Measurements from ENCODE around the gene SEPSECS.
A peak's percentile ranks its signal among the peaks of the same experiment; 100 is the strongest.

Gene SEPSECS

DNA sequence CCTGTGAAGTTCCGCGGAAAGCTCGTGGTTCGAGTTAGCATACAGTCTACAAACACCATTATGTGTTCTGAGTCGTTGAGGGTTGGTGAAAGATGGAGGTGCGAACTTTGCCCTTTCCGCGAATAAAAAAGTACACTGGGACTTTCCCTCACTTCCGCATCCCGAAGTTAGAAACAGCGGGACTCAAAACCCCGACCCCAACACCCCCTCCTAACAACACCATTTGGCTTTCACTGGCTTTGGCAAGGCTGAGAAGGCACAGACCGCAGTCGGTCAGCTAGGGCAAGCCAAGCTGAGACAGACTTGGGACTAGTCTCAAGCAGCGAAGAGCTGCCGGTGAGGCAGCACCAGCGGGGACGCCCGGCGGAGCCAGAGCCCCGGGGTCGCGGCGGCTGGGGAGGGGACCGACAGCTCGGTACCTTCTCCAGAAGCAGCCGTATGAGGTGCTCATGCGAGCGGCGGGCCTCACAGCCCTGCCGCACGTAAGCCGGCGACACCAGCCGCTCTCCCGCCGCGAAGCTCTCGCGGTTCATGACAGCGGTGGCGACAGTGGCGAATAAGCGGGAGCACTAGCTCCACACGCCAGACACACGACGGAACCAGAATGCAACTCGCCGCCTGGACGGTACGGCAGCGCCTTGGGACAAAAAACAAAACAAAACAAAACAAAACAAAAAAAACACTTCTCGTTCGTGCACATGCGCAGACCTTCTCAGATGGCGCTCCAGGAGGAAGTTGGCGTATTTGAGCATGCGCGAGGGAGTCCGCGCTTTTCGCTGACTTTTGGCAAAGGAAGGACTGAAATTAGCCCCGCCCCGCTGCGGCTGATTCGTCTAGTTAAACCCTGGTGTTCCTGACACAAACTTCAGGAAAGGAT lies at the start of gene SEPSECS:
SEPSECS (minus strand) TSS at position 613 of the 877 bp plus-strand sequence; CDS start at position 533, 80 bp downstream.
- Histone ChIP-seq H3K4me1 (ENCODE audit: control insufficient read depth, insufficient read depth, low read length, unreplicated experiment) (peaks cover 15% of the 10 kb centered on the region), H2AFZ (ENCODE audit: low read length, unreplicated experiment) (peak within 1 kb of the TSS; percentile 82), H3K27ac (ENCODE audit: low read depth, low read length) (peak within 1 kb of the TSS; percentile 77), H3K27me3 (ENCODE audit: insufficient read depth, low read length) (no peaks in the 10 kb centered on the region), H3K79me2 (ENCODE audit: control insufficient read depth, insufficient read depth, low read length, unreplicated experiment) (peaks cover 18% of the 10 kb centered on the region), H3K4me3 (ENCODE audit: low read depth, low read length) (peak within 1 kb of the TSS; percentile 81), H3K36me3 (ENCODE audit: insufficient read depth, low read length) (peaks cover 7% of the 10 kb centered on the region; the same call in 1 of the 2 replicates)

GRCh38 chr4:25209702-25210101 lies 49.5 kb upstream of the SEPSECS start:
- no peak overlapping the region for H3K27ac ChIP-seq (ENCODE audit: low read depth, low read length)
- H3K36me3 ChIP-seq (ENCODE audit: insufficient read depth, low read length), result no peaks in the 10 kb centered on the region
- H3K79me2 ChIP-seq (ENCODE audit: control insufficient read depth, insufficient read depth, low read length, unreplicated experiment), result no peaks in the 10 kb centered on the region
- H2AFZ ChIP-seq (ENCODE audit: low read length, unreplicated experiment), result no peak overlapping the region
- peaks cover 19% of the 10 kb centered on the region for H3K27me3 ChIP-seq (ENCODE audit: insufficient read depth, low read length)
- no peaks in the 10 kb centered on the region for H3K4me1 ChIP-seq (ENCODE audit: control insufficient read depth, insufficient read depth, low read length, unreplicated experiment)
- H3K4me3 ChIP-seq (ENCODE audit: low read depth, low read length), result no peak overlapping the region

GRCh38 chr4:25207997-25208396 lies 47.7 kb upstream of the SEPSECS start:
- Histone ChIP-seq H3K36me3 (ENCODE audit: insufficient read depth, low read length) (no peaks in the 10 kb centered on the region), H3K4me3 (ENCODE audit: low read depth, low read length) (no peak overlapping the region), H2AFZ (ENCODE audit: low read length, unreplicated experiment) (no peak overlapping the region), H3K4me1 (ENCODE audit: control insufficient read depth, insufficient read depth, low read length, unreplicated experiment) (no peaks in the 10 kb centered on the region), H3K27me3 (ENCODE audit: insufficient read depth, low read length) (peaks cover 22% of the 10 kb centered on the region), H3K79me2 (ENCODE audit: control insufficient read depth, insufficient read depth, low read length, unreplicated experiment) (no peaks in the 10 kb centered on the region), H3K27ac (ENCODE audit: low read depth, low read length) (no peak overlapping the region)

GRCh38 chr4:25198713-25199112 lies 38.5 kb upstream of the SEPSECS start:
- Histone ChIP-seq H3K27me3 (ENCODE audit: insufficient read depth, low read length) (peaks cover 6% of the 10 kb centered on the region; the same call in 1 of the 2 replicates), H3K27ac (ENCODE audit: low read depth, low read length) (no peak overlapping the region), H2AFZ (ENCODE audit: low read length, unreplicated experiment) (no peak overlapping the region), H3K4me3 (ENCODE audit: low read depth, low read length) (no peak overlapping the region), H3K36me3 (ENCODE audit: insufficient read depth, low read length) (no peaks in the 10 kb centered on the region), H3K79me2 (ENCODE audit: control insufficient read depth, insufficient read depth, low read length, unreplicated experiment) (no peaks in the 10 kb centered on the region), H3K4me1 (ENCODE audit: control insufficient read depth, insufficient read depth, low read length, unreplicated experiment) (no peaks in the 10 kb centered on the region)

GRCh38 chr4:25190407-25190806 lies 30.2 kb upstream of the SEPSECS start:
- Histone ChIP-seq H2AFZ (ENCODE audit: low read length, unreplicated experiment) (no peak overlapping the region), H3K27me3 (ENCODE audit: insufficient read depth, low read length) (no peaks in the 10 kb centered on the region), H3K4me1 (ENCODE audit: control insufficient read depth, insufficient read depth, low read length, unreplicated experiment) (no peaks in the 10 kb centered on the region), H3K4me3 (ENCODE audit: low read depth, low read length) (no peak overlapping the region), H3K79me2 (ENCODE audit: control insufficient read depth, insufficient read depth, low read length, unreplicated experiment) (no peaks in the 10 kb centered on the region), H3K36me3 (ENCODE audit: insufficient read depth, low read length) (no peaks in the 10 kb centered on the region), H3K27ac (ENCODE audit: low read depth, low read length) (no peak overlapping the region)

GRCh38 chr4:25184056-25184455 lies 23.8 kb upstream of the SEPSECS start:
- Histone ChIP-seq H3K4me3 (ENCODE audit: low read depth, low read length) (no peak overlapping the region), H3K36me3 (ENCODE audit: insufficient read depth, low read length) (no peaks in the 10 kb centered on the region), H3K79me2 (ENCODE audit: control insufficient read depth, insufficient read depth, low read length, unreplicated experiment) (no peaks in the 10 kb centered on the region), H3K27me3 (ENCODE audit: insufficient read depth, low read length) (no peaks in the 10 kb centered on the region), H3K4me1 (ENCODE audit: control insufficient read depth, insufficient read depth, low read length, unreplicated experiment) (no peaks in the 10 kb centered on the region), H3K27ac (ENCODE audit: low read depth, low read length) (no peak overlapping the region), H2AFZ (ENCODE audit: low read length, unreplicated experiment) (no peak overlapping the region)

DNA sequence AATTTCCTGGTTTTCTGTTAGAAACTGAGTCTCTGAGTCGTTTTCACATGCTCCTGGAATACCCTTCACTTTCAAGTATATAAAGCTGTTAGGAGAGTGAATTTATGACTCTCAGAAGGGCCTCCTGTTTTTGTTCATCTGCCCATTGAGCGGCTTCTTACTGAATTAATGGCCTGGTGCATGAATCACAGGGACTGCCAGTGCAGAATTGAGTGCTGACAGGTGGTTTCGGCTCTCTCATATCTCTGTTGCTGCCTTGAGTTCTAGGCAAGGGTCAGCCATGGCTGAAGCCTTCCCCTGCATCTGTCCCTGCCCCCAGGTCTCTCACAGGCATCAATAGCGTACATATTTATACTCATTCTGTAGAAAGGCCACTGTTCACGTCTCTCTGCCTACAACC lies 22.7 kb upstream of the SEPSECS start:
- H2AFZ ChIP-seq (ENCODE audit: low read length, unreplicated experiment), result no peak overlapping the region
- no peaks in the 10 kb centered on the region for H3K27me3 ChIP-seq (ENCODE audit: insufficient read depth, low read length)
- no peaks in the 10 kb centered on the region for H3K36me3 ChIP-seq (ENCODE audit: insufficient read depth, low read length)
- H3K27ac ChIP-seq (ENCODE audit: low read depth, low read length), result no peak overlapping the region
- H3K79me2 ChIP-seq (ENCODE audit: control insufficient read depth, insufficient read depth, low read length, unreplicated experiment), result no peaks in the 10 kb centered on the region
- no peak overlapping the region for H3K4me3 ChIP-seq (ENCODE audit: low read depth, low read length)
- no peaks in the 10 kb centered on the region for H3K4me1 ChIP-seq (ENCODE audit: control insufficient read depth, insufficient read depth, low read length, unreplicated experiment)

DNA sequence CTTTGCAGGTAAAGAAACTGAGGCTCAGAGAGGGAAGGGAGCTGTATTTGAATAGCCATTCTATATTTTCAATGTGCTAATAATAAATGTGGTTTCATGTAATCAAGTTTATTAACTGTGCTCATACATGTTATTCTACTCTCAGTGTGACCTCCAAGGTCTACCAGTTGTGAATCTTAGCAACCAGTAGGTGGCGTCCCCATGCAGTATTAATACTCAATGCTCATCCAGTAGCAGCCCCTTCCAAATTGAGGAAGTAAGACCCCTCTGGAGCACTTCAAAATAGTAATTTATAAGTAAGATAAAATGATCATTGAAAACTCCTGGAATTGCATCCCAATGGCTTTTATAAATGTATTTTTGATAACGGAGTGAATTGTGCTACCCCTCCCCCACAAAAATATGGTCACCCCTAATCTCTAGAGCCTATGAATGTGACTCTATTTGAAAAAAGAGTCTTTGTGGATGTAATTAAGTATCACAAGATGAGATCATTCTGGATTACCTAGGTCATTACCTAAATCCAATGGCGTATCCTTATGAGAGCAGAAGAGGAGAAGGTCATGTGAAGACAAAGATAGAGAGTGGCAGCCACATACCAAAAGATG lies 20.4 kb upstream of the SEPSECS start:
- Histone ChIP-seq H3K79me2 (ENCODE audit: control insufficient read depth, insufficient read depth, low read length, unreplicated experiment) (no peaks in the 10 kb centered on the region), H2AFZ (ENCODE audit: low read length, unreplicated experiment) (no peak overlapping the region), H3K36me3 (ENCODE audit: insufficient read depth, low read length) (no peaks in the 10 kb centered on the region), H3K27ac (ENCODE audit: low read depth, low read length) (no peak overlapping the region), H3K4me1 (ENCODE audit: control insufficient read depth, insufficient read depth, low read length, unreplicated experiment) (no peaks in the 10 kb centered on the region), H3K4me3 (ENCODE audit: low read depth, low read length) (no peak overlapping the region), H3K27me3 (ENCODE audit: insufficient read depth, low read length) (no peaks in the 10 kb centered on the region)

GRCh38 chr4:25178838-25179261 lies 18.6 kb upstream of the SEPSECS start:
- H3K79me2 ChIP-seq (ENCODE audit: control insufficient read depth, insufficient read depth, low read length, unreplicated experiment), result no peaks in the 10 kb centered on the region

DNA sequence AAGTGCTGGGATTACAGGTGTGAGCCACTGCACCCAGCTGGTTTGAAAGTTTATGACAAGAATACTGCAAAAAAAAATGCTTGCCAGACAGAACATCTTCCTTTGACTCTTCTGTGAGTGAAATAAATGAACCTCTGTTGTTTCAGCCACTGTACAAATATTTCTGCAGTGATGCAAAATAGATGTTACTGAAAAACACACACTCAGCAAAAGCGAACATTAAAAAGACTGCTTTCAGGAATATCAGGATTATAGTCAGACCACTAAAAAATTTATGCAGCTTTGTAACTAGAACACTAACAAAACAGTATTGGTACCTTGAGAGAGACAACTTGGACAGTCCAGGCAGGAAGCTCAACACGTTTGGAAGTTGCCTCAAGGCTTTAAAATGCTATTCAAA lies 16.9 kb upstream of the SEPSECS start:
- Histone ChIP-seq H3K27ac (ENCODE audit: low read depth, low read length) (no peak overlapping the region), H2AFZ (ENCODE audit: low read length, unreplicated experiment) (no peak overlapping the region), H3K36me3 (ENCODE audit: insufficient read depth, low read length) (no peaks in the 10 kb centered on the region), H3K27me3 (ENCODE audit: insufficient read depth, low read length) (no peaks in the 10 kb centered on the region), H3K79me2 (ENCODE audit: control insufficient read depth, insufficient read depth, low read length, unreplicated experiment) (no peaks in the 10 kb centered on the region), H3K4me3 (ENCODE audit: low read depth, low read length) (no peak overlapping the region), H3K4me1 (ENCODE audit: control insufficient read depth, insufficient read depth, low read length, unreplicated experiment) (peaks cover 24% of the 10 kb centered on the region)

More at GRCh38 chr4:25178838-25179261, 18.6 kb upstream of the SEPSECS start:
- Histone ChIP-seq H3K36me3 (ENCODE audit: insufficient read depth, low read length) (no peaks in the 10 kb centered on the region), H3K27me3 (ENCODE audit: insufficient read depth, low read length) (no peaks in the 10 kb centered on the region), H2AFZ (ENCODE audit: low read length, unreplicated experiment) (no peak overlapping the region), H3K4me1 (ENCODE audit: control insufficient read depth, insufficient read depth, low read length, unreplicated experiment) (peaks cover 10% of the 10 kb centered on the region), H3K4me3 (ENCODE audit: low read depth, low read length) (no peak overlapping the region), H3K27ac (ENCODE audit: low read depth, low read length) (no peak overlapping the region)

DNA sequence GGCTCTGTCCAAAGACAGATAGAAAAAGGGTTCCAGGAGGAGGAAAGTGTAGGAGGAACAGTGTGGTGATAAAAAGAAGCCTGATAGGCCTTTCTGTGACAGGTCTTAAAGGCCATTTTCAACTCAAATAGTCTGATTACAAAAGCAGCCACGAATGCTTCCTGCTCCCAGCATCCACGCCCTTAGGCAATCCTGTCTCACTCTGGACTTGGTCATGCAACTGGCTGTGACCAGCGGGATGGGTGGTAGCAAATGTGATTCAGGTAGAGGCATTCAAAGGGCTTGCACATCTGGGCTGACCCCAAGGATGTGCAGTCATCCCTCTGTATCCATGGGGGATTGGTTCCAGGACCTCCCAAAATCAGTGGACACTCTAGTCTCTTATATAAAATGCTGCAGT lies 14.4 kb upstream of the SEPSECS start:
- H3K27ac ChIP-seq (ENCODE audit: low read depth, low read length), result no peak overlapping the region; the same call in 1 of the 2 replicates
- H3K4me1 ChIP-seq (ENCODE audit: control insufficient read depth, insufficient read depth, low read length, unreplicated experiment), result peaks cover 37% of the 10 kb centered on the region
- H2AFZ ChIP-seq (ENCODE audit: low read length, unreplicated experiment), result no peak overlapping the region
- H3K36me3 ChIP-seq (ENCODE audit: insufficient read depth, low read length), result no peaks in the 10 kb centered on the region
- no peaks in the 10 kb centered on the region for H3K27me3 ChIP-seq (ENCODE audit: insufficient read depth, low read length)
- H3K79me2 ChIP-seq (ENCODE audit: control insufficient read depth, insufficient read depth, low read length, unreplicated experiment), result no peaks in the 10 kb centered on the region
- H3K4me3 ChIP-seq (ENCODE audit: low read depth, low read length), result no peak overlapping the region
